HL-60/S4 treated with phorbol 12-myristate 13-acetate at 8.2 ng/mL for 4 days and 3 days (cell line): ENCODE results near the gene RALB.
"Not testable (repeated sequence)": the region's sequence is repeated elsewhere in the genome, so short reads cannot be mapped to it uniquely, and the experiment has no call there.

Experiments used
- in situ Hi-C: fragments of 300-500 bp; cut with MboI; formaldehyde crosslinking; loops from 2 replicates; pipeline ENCODE4 v1.15.0; 2022; ENCODE audit warnings: low sequenced_read_pairs

Gene RALB

DNA sequence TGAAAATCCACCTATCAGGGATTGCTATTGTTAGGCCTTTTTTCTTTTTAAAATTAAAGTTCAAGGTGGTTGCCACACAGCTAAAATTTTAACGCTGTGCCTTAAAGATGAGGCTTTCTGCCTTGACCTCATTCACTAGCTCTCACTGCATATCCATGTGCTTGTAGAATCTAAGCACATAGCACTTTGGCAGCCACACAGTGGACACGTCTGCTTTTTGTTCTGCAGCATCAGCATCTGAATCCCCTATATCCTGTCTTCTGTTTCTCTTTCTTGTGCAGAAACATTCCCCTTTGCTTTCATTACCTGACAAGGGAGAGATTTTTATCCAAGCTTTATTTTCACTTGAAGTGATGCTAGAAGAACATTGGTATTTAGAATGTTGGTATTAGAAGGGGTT lies 38.1 kb downstream of the RALB start:
- in situ Hi-C loops: no loop called here

DNA sequence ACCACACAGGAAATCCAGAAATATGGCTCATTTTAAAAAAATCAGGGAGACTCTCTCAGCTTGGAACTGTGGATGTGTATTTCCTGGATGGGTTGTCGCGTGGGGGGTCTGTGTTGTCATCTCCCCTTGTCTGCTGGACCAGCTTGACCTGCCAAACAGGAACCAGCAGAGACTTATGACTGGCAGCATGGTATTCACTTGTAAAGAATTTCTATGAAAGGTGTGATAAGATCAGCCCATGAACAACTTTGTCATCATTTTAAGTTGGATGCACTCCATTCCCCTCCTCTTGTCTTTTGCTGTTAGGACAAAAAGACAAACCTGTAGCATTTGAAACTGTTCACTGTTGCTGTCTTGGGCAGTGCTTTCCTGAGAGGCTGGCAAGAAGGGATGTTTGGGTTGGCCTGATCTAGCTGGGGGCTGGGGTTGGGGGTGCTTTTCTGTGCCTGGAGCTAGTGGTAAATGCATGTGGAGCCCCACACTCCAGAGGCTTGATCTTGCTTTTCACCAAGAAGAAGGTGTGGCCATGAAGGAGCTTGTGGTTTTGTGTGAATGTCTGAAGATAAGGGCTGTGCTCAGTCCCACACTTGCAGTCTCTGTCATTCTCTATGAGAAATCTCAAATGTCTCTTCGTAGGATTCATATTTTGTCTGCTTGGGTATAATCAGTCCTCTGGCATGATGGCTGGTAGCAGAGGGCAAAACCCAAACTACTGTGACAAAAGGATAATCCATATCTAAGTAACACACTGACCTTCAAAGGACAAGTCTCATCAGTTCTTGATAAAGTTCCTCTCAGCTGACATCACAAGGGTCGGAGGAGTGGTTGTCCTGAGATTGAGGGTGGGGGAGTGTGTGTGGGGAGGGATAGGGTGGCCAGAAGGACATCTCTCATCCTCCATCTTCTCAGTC lies 39.0 kb downstream of the RALB start:
- in situ Hi-C loops: no loop called here

DNA sequence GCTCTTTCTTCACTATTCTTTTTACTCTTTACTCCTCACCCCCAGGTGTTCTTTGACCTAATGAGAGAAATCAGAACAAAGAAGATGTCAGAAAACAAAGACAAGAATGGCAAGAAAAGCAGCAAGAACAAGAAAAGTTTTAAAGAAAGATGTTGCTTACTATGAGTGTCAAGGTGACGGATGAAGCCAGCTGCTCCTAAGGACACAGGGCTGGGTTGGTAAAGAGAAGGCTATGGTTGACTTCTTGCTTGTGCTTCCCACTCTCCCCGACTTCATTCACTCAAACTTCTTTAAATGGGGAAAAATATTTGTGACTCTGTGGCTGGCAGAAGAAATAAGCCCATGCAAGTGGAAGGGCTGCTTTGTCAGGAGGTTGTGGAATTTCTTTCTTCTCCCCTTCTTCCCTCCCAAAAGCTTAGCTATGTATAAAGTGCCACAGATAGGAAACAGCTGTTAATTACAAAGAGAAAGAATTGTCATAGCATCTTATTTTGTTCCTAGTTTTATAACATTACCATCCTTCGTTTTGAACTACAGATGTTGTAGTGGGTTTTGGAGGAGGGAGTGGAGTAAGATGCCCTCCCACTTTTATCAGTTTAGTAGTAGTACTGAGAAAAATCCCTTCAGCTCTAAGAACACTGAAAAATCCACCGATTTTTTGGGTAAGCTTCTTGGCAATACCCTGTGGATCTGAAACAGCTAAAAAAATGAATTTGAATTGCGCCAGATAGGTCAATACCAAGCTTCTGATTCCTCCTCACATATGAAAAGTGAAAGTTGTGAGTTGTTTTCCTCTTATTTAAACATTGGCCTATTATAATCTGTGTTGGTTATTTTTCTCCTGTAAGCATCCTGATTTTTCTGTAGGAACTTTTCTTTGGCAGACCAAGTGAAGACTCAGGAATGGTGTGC lies 40.7 kb downstream of the RALB start:
- in situ Hi-C loops: no loop called here

DNA sequence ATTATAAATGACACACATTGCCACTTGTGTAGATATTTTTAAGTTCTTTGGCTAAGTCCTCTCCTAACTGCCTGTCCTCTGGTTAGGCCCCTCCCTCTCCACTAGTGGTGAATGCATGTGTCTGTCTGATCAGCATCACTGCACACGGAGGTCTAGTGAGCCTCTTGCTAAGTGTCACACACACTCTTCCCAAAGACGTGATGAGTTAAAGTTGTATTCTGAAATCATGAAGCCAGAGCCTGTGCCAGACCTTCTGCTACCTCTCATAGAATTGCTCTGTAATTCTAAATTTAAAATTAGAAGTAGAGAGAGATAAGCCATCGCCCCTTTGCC lies 41.3 kb downstream of the RALB start:
- in situ Hi-C loops: no loop called here

DNA sequence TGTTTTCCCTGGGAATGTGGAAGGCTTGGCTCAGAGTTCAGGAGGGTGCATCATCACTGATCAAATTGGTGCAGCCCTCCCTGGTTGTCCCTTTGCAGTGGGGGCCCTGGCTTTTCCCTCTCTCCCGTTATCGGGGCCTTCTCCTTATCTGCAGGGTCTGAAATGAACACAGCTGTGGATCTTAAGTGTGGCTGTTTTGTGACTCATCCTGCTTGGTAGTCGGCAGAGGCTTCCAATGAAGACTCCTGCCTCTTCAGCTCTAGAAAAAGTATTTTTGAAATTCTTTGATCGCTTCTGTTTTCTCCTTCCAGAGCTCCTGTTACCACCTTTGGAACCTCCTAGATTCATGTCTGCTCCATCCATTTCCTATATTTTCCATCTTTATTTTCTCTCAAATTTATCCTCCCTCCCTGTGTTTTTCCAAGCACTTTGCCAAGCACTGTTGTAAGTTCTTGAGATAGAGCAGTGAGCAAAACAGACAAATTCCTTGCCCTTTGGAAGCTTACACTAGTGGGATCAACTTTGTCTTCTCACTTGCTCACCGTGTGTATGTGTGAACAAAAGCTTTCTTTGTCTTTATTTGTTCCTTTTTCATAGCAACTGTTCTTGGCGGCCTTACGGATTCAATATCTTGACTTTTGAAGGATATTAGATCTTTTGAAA lies 45.7 kb downstream of the RALB start:
- in situ Hi-C loops: no loop called here

DNA sequence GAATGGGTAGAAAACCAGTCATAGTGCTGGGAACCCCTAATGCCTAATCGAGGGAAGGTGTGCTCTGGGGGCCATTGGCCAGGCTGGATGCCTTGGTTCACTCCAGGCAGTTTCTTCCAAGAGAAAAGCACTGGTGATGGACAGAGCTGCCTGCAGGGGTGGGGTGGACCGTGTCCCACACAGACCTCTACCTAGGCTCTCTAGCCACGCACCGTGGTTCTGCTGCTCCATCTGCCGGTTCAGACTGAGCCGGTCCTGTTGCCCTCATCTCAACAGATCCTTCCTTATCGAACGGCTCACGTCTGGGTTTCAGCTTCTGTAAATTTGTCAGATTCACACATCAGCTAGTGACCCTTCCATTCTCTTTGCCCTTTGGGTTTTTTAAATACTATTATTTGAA lies 46.4 kb downstream of the RALB start:
- in situ Hi-C loops: no loop called here

DNA sequence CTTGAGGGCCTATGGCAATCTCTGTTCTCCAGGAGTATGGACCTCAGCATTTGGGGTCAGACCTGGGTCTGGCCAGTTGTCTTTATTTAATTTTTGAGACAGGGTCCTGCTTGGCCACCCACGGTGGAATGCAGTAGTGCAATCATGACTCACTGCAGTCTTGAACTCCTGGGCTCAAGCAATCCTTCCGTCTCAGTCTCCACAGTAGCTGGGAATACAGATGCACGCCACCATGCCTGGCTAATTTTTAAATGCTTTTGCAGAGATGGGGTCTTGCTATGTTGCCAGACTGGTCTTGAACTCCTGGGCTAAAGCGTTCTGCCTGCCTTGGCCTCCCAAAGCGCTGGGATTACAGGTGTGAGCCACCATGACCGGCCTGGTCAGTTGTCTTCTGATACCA lies 46.9 kb downstream of the RALB start:
- in situ Hi-C loops: no loop called here

DNA sequence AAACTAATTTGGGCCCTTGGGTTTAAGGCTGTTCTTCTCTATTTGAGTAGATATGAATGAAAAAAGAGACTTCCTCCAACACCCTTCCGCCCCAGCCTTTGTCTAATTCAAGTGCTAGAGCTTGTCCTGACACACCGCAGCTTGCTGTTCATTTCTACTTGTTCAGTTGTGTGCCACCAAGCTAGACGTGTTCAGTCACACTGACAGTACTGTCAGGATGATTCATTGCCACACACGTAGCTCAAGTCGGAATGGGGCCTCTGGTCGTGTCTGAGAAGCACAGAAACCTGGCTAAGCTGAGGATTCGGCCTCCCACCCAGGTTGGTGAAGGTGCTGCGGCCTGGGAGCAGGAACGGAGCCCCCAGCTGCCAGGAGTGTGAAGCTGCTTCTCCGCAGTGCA lies 47.7 kb downstream of the RALB start:
- in situ Hi-C loops: no loop called here

DNA sequence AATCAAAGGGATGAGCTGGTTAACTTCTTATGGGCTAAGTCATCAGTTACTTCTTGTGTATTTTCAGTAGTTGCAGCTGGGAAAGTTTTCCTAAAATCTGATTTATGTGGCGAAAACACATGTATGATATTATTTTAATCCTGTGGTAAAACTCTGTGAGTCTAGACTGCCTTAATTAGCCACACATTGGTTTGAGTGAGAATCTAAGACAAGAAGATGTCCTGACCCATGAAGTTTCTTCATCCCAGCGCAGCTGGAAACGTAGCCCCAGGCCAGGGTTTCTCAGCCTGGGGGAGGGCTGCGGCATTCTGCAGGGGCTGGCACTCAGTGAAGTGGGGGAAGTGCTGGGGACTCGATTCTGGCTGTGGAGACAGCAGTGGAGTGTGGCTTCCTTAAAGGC lies 48.6 kb downstream of the RALB start:
- in situ Hi-C loops: no loop called here

DNA sequence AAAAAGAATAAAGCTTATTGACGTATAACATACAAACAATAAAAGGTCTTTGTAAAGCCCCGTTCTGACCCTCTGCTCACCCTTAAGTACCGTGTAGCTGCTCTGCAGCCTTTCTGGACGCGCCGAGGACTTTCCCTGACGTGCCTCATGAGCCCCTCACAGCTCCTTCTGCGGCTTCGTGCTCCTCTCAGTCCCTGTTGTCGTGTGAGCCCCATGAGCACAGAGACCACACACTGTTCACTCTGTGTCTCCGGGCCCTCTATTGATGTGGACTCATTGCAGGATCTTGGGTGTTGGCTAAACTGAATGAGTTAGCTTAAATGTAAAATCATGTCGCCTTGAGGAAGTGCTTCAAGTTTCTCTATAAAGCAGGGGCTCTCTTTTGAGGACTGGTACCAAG lies 49.6 kb downstream of the RALB start:
- in situ Hi-C loops: no loop called here

DNA sequence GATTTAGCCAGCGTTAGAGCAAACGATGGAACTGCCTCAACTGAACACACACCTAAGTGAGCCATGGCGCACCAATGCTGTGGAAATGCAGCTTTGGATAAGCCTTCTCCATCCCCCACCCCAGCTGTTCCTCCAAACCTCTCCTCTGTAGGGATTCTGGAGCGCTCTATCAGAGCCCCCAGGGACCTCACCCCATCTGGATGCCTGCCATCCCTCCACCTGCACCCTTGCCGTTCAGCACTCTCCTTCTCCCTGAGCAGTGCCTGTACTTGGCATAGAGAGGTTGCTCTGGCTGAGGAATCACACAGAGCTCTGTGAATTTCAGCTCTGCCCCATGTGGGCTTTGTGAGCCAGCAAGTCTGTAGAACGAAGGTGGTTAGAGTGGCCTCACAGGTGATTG lies 50.5 kb downstream of the RALB start:
- in situ Hi-C loops: no loop called here

DNA sequence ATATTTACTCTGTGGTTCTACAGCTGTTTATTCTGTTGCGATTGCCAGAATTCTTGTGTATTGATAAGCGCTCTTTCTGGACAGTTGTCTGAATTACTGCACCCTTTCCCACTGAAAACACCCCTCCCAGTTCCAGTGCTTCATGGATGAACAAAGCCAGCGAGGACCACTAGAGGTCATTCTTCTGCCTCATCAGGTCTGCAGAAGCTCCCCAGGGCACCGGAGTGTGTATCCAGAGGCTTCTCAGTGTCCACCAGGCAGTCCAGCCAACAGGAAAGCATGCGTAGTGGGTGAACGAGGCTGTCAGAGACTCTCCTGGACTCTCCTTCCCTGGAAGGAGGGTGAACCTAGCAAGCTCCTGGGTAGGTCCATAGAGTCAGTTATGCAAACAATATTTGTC lies 52.6 kb downstream of the RALB start:
- in situ Hi-C loops: no loop called here

DNA sequence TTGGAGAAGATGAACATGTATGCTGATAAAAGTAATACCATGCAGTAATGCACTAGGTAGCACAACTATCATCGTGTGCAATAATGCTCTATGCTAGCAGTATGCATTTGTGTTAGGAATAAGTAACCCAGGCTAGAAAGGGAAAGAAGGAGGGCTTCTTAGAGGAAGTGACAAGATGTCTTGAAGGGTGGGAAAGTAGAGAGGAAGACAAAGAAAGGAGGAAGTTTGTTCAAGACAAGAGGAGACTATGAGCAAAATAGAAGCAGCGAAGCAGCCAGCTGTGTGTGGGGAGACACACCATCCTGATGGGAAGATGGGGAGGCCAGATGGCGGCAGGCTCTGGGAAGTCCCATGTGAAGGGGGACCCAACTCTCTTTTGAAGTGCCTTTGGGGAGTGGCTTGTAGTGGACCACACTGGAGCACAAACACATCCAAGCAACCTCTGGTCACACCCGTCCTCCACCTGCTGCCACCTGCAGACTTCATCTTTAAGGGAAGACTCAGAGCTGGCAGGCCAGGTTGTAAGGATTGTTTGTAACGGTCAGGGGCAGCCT lies 53.4 kb downstream of the RALB start:
- in situ Hi-C loops: no loop called here

DNA sequence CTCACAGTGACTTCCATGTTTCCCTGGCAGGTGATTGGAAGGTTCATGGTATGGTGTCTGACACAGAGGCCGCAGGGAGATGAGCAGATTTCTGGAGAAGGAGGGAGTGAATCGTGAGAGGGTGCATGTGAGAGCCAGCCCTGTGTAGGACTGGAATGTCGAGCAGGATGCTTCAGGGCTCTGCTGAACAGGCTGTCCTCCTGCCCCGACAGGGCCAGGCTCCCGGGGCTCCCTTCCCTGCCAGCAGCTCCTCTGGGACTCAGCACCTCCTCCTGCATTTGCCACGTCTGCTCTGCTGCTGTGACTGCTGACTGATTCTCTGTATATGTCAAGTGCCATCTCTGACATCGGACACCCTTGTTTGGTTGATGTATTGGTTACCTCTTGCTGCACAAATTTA lies 54.8 kb downstream of the RALB start:
- in situ Hi-C loops: no loop called here

DNA sequence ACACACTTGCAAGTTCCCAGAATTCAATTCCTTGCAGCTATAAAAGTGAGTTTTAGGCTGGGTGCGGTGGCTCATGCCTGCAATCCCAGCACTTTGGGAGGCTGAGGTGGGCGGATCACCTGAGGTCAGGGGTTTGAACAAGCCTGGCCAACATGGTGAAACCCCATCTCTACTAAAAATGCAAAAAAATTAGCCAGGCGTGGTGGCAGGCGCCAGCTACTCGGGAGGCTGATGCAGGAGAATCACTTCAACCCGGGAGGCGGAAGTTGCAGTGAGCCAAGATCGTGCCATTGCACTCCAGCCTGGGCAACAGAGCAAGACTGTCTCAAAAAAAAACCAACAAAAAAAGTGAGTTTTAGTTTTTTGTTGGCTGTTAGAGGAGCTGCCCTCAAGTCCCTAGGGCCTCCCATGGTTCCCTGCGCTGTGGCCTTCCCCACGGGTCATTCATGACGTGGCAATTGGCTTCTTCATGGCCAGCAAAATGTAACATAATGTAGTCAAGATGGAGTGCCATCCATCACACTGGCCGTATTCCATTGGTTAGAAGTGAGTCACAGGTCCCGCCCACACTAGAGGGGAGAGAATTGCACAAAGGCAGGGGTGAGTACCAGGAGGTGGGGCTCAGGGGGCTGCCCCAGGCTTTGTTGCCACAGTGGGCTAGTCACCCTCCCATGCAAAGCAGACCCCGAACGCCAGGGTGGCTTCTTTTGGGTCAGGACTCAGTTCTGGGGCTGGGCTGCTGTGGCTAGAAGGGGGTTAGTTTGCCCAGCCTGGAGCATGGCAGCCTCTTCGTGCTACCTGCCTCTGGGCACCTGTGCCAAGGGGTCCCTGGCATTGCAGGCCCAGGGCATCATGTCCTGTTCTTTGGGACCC lies 55.6 kb downstream of the RALB start:
- in situ Hi-C loops: no loop called here

DNA sequence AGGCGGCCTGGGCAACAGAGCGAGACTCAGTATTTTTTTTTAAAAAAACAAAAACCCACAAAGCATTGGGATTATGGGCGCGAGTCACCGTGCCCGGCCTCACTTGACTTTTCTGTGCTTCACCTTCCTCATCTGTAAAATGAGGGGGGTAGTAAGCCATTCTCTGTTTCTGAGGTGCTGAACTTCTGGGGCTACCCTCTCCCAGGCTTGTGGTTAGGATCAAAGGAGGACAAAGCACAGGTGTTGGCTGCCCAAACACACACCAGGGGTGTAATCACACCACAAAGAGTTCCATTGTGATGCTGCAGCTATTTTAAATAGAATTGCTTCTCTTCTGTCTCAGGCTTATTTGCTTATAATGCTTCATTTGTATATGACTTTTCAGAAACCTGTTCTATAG lies 57.5 kb downstream of the RALB start:
- in situ Hi-C loops: no loop called here

DNA sequence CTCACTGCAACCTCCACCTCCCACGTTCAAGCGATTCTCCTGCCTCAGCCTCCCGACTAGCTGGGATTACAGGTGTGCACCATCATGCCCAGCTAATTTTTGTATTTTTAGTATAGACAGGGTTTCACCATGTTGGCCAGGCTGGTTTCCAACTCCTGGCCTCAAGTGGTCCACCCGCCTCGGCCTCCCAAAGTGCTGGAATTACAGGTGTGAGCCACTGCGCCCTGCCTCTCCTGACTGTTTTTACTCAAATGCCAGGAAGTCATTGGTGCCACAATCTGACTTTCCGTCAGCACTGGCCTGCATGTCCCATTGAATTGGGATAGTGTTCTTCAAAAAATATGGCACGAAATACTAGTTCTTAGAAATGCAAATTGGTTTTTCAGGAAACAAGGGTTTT lies 58.2 kb downstream of the RALB start:
- in situ Hi-C loops: not testable (repeated sequence)

DNA sequence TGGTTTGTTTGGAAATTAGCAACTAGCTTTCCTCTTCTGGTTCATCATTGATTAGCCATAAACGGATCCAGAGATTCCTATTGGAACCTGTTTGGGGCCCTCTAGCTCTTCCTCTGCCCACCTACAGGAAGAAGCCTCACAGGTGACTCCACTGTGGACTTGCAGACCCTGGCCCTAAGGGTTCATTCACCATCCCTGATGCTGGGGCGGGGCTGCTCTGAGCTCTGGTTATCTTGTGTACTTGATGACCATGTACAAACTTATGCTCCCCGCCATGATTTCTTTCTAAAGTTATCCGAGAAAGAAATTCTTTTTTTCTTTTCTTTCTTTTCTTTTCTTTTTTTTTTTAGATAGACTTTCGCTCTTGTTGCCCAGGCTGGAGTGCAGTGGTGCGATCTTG lies 59.4 kb downstream of the RALB start:
- in situ Hi-C loops: no loop called here

DNA sequence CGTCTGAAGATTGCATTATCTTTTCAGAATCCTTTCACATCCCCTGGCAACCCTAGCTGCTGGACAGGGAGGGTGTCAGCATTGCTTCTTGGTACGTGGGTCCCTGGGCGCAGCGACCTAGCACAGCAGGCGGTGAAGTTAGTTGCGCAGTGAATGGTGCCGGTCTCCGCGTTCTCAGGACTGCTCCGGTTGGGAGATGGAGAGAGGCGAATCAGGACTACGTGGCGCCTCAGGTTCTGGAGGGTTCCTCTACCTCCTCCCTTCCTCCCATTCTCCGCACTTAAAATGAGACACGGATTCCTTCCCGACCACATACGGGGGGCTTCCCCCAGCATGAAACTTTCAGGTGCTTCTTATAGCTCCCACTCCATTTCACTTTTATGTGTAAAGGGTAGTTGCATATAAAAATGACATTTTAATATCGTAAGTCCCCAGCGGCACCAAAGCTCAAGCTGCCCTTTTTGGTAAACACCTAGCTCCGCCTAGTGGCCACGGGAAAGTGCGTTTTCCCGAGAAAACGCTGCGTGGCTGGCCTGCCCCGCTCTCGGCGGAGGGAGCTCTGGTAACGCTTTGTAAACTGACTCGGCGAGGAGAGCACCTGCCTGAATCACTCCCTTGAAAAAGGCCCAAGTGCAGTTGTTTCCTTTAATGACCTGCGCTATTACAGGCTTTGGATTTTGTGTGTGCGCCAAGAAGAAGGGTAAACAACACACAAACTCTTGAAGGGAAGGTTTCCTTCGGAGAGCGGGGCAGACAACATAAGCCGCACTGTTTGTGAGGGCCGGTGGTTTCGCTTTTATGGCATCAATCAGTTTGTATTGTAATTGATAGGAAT lies 60.4 kb downstream of the RALB start:
- in situ Hi-C loops: no loop called here
